Tibial nerve (tissue), 3 donors: ENCODE data around the gene GLP1R.

ENCODE experiments used
- POLR2A ChIP-seq, 2 donors: fragments of 450-650 bp; IDR thresholded peaks; one replicate each; pipeline ENCODE4 v1.6.1; 2017; ENCODE audit warnings: antibody characterized with exemption in 2 of 2, mild to moderate bottlenecking in 2 of 2, moderate library complexity in 2 of 2
- TF ChIP-seq, protein P1 (sequence below), 5 experiments: fragments of 200-600 bp in 3 of 5; fragments of 450-650 bp in 2 of 5; sonication (generic) in 3 of 5; IDR thresholded peaks; one replicate each; pipeline ENCODE4 v1.5.1; 2016 to 2019; ENCODE audit warnings: antibody characterized with exemption in 5 of 5, mild to moderate bottlenecking in 3 of 5, moderate library complexity in 2 of 5

DNA sequence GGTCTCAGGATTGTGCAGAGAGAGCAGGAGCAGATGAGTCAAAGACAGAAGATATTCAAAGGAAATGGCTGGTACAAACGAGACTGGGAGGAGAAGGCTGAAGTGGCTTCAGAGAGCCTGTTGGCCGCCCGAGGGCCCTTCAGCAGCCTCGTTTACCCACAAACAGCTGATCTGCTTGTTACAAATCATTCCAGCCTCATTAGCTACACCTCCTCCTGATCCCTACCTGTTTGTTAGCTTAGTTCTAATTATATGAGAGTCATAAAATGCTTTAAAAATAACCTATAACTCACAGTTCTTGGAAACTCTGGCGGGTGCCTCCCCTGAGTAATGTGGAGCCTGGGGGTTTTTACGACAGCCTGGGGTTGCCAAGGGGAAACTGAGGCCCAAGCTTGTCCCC is 12.6 kb downstream of the GLP1R start:
- TF ChIP-seq, protein P1, sequence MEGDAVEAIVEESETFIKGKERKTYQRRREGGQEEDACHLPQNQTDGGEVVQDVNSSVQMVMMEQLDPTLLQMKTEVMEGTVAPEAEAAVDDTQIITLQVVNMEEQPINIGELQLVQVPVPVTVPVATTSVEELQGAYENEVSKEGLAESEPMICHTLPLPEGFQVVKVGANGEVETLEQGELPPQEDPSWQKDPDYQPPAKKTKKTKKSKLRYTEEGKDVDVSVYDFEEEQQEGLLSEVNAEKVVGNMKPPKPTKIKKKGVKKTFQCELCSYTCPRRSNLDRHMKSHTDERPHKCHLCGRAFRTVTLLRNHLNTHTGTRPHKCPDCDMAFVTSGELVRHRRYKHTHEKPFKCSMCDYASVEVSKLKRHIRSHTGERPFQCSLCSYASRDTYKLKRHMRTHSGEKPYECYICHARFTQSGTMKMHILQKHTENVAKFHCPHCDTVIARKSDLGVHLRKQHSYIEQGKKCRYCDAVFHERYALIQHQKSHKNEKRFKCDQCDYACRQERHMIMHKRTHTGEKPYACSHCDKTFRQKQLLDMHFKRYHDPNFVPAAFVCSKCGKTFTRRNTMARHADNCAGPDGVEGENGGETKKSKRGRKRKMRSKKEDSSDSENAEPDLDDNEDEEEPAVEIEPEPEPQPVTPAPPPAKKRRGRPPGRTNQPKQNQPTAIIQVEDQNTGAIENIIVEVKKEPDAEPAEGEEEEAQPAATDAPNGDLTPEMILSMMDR (IDR thresholded peaks at IDR 0.05): no peak
- no peak for TF ChIP-seq POLR2A (IDR thresholded peaks at IDR 0.05)
